C4-2B (cell line): ENCODE measurements around the gene CDCA7L.

Source experiments
- ZFX ChIP-seq: fragments of 450-650 bp; IDR thresholded peaks from 2 replicates; pipeline ENCODE4 v1.6.1; 2017
- TF ChIP-seq, protein P1 (sequence below): fragments of 450-650 bp; conservative IDR thresholded peaks from 2 replicates; pipeline ENCODE4 v1.5.1; 2017; ENCODE audit warnings: mild to moderate bottlenecking

DNA sequence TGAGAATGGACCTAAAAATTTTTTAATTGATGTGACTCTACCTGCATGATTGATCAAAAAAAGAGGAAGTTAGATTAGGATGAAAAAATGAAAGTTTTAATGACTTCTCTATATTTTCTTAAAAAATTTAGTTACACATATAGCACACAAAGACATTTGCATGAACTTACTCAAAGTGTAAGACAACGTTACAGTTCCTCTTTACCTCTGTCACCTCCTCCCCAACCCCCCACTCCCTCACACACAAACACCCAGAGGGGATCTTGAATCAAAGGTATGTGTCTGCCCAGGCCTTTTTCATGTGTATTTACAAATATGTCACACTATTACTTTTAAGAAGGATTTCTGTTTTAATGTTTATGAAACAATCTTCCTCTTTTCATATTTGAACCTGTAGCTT lies 20.6 kb upstream of the CDCA7L start:
- TF ChIP-seq, protein P1, sequence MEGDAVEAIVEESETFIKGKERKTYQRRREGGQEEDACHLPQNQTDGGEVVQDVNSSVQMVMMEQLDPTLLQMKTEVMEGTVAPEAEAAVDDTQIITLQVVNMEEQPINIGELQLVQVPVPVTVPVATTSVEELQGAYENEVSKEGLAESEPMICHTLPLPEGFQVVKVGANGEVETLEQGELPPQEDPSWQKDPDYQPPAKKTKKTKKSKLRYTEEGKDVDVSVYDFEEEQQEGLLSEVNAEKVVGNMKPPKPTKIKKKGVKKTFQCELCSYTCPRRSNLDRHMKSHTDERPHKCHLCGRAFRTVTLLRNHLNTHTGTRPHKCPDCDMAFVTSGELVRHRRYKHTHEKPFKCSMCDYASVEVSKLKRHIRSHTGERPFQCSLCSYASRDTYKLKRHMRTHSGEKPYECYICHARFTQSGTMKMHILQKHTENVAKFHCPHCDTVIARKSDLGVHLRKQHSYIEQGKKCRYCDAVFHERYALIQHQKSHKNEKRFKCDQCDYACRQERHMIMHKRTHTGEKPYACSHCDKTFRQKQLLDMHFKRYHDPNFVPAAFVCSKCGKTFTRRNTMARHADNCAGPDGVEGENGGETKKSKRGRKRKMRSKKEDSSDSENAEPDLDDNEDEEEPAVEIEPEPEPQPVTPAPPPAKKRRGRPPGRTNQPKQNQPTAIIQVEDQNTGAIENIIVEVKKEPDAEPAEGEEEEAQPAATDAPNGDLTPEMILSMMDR: no peak
- TF ChIP-seq ZFX: no peak
